GM21381 (cell line): ENCODE data around the gene TMEM198.

Experiments
- ATAC-seq: cut with Tn5 transposase; IDR thresholded peaks from one replicate; pipeline ENCODE4 v1.9.1; 2021; ENCODE audit warnings: mild to moderate bottlenecking, moderate library complexity; ENCODE audit not compliant: unreplicated experiment

Gene TMEM198

GRCh38 chr2:219508971-219509779, 34.7 kb upstream of the TMEM198 start:
- no peak for ATAC-seq

GRCh38 chr2:219509780-219510511, 33.9 kb upstream of the TMEM198 start:
- ATAC-seq: no peak

GRCh38 chr2:219510512-219511135, 33.2 kb upstream of the TMEM198 start:
- no peak for ATAC-seq

GRCh38 chr2:219511547-219512325, 32.1 kb upstream of the TMEM198 start:
- no peak for ATAC-seq

- ATAC-seq: no peak
Observed at GRCh38 chr2:219512524-219513216, 31.2 kb upstream of the TMEM198 start.

GRCh38 chr2:219513787-219514186, 30.0 kb upstream of the TMEM198 start:
- ATAC-seq: no peak

GRCh38 chr2:219514196-219514761, 29.5 kb upstream of the TMEM198 start, which contains the start of gene ASIC4:
TSS of gene ASIC4 (plus strand) at chr2:219514482. CDS start at chr2:219514725, 243 bp downstream.
- ATAC-seq: no peak

- no peak for ATAC-seq
Observed at GRCh38 chr2:219514836-219515235, 29.0 kb upstream of the TMEM198 start.

GRCh38 chr2:219515874-219516629, 27.8 kb upstream of the TMEM198 start:
- no peak for ATAC-seq

GRCh38 chr2:219516888-219517287, 26.9 kb upstream of the TMEM198 start:
- ATAC-seq: no peak

GRCh38 chr2:219517954-219518778, 25.7 kb upstream of the TMEM198 start:
- no peak for ATAC-seq

GRCh38 chr2:219519526-219519916, 24.3 kb upstream of the TMEM198 start:
- no peak for ATAC-seq

- no peak for ATAC-seq
Observed at GRCh38 chr2:219520079-219520478, 23.7 kb upstream of the TMEM198 start.

- no peak for ATAC-seq
Observed at GRCh38 chr2:219521066-219521880, 22.6 kb upstream of the TMEM198 start.

GRCh38 chr2:219522111-219523030, 21.5 kb upstream of the TMEM198 start:
- ATAC-seq: no peak

GRCh38 chr2:219523031-219523671, 20.7 kb upstream of the TMEM198 start:
- no peak for ATAC-seq
